Astrocyte (in vitro differentiated cells and primary cell): ENCODE measurements around the gene NCF4. TPM values are rescaled to one million over a fixed set of nuclear protein-coding genes. Genes with fewer than 3 reads are reported as not detected.
A peak's percentile ranks its signal among the peaks of the same experiment; 100 is the strongest.

ENCODE experiments used
- DNase-seq: peaks from one replicate; pipeline ENCODE4 v3.0.0-alpha.2; 2010; ENCODE audit warnings: low read depth
- FAIRE-seq: peaks from 2 replicates; lab custom pipeline; 2011; peaks lifted over from hg19 to GRCh38; lab: Jason Lieb, UNC
- H2AFZ ChIP-seq: 2 replicates; pipeline ENCODE4 v1.6.0; 2012; ENCODE audit warnings: low read depth, low read length, inconsistent platforms
- H3K27ac ChIP-seq: 2 replicates; pipeline ENCODE4 v1.5.1; 2011; ENCODE audit warnings: low read depth, low read length, inconsistent platforms
- H3K27me3 ChIP-seq: 2 replicates; pipeline ENCODE4 v1.6.0; 2011; ENCODE audit warnings: low read length, inconsistent platforms; ENCODE audit not compliant: insufficient read depth
- H3K36me3 ChIP-seq: 2 replicates; pipeline ENCODE4 v1.5.1; 2011; ENCODE audit warnings: low read length, inconsistent platforms; ENCODE audit not compliant: insufficient read depth
- H3K4me1 ChIP-seq: 2 replicates; pipeline ENCODE4 v1.5.1; 2011; ENCODE audit warnings: low read length, inconsistent platforms; ENCODE audit not compliant: insufficient read depth
- H3K4me2 ChIP-seq: 2 replicates; pipeline ENCODE4 v1.6.0; 2012; ENCODE audit warnings: low read length, inconsistent platforms
- H3K4me3 ChIP-seq: 2 replicates; pipeline ENCODE4 v1.5.1; 2011; ENCODE audit warnings: low read depth, mild to moderate bottlenecking, low read length, inconsistent platforms; ENCODE audit not compliant: insufficient read depth
- H3K79me2 ChIP-seq: 2 replicates; pipeline ENCODE4 v1.6.0; 2012; ENCODE audit warnings: mild to moderate bottlenecking, low read length, inconsistent platforms; ENCODE audit not compliant: insufficient read depth
- H3K9ac ChIP-seq: 2 replicates; pipeline ENCODE4 v1.6.0; 2012; ENCODE audit warnings: mild to moderate bottlenecking, low read length, inconsistent platforms
- H3K9me3 ChIP-seq: 2 replicates; pipeline ENCODE4 v1.5.1; 2012; ENCODE audit warnings: low read depth, mild to moderate bottlenecking, low read length, inconsistent platforms; ENCODE audit not compliant: insufficient read depth
- H4K20me1 ChIP-seq: 2 replicates; pipeline ENCODE4 v1.6.0; 2012; ENCODE audit warnings: low read length, inconsistent platforms; ENCODE audit not compliant: insufficient read depth
- H3K27ac Mint-ChIP-seq: one replicate; pipeline ENCODE4 v1.8.0; 2021; ENCODE audit warnings: mild to moderate bottlenecking, mixed read lengths; ENCODE audit not compliant: unreplicated experiment
- H3K27me3 Mint-ChIP-seq: one replicate; pipeline ENCODE4 v1.8.0; 2021; ENCODE audit warnings: low read depth, mixed read lengths; ENCODE audit not compliant: unreplicated experiment
- H3K36me3 Mint-ChIP-seq: one replicate; pipeline ENCODE4 v1.8.0; 2021; ENCODE audit warnings: low read depth, mixed read lengths; ENCODE audit not compliant: unreplicated experiment
- H3K4me1 Mint-ChIP-seq: one replicate; pipeline ENCODE4 v1.8.0; 2021; ENCODE audit warnings: low read depth, mixed read lengths; ENCODE audit not compliant: unreplicated experiment
- H3K4me3 Mint-ChIP-seq: one replicate; pipeline ENCODE4 v1.8.0; 2021; ENCODE audit warnings: mild to moderate bottlenecking, moderate library complexity, mixed read lengths; ENCODE audit not compliant: unreplicated experiment
- H3K9me3 Mint-ChIP-seq: one replicate; pipeline ENCODE4 v1.8.0; 2021; ENCODE audit warnings: mild to moderate bottlenecking, mixed read lengths; ENCODE audit not compliant: unreplicated experiment
- CTCF ChIP-seq: IDR thresholded peaks from 2 replicates; pipeline ENCODE4 v1.5.1; 2011; ENCODE audit warnings: low read depth, mild to moderate bottlenecking, inconsistent platforms, low read length, moderate library complexity; ENCODE audit not compliant: insufficient read depth
- EZH2 ChIP-seq: IDR thresholded peaks from 2 replicates; pipeline ENCODE4 v1.6.1; 2012; ENCODE audit warnings: mild to moderate bottlenecking, low read length, inconsistent platforms; ENCODE audit not compliant: insufficient read depth
- total RNA-seq: library from RNA; stranded (reverse); gene quantifications from 2 replicates; pipeline ENCODE4 v1.2.1, GENCODE V29; 2021

NCF4 gene
- total RNA-seq, 1 donor from 2014 or later, result not detected

GRCh38 chr22:36858156-36858555, 2.6 kb upstream of the NCF4 start:
- Histone ChIP-seq H3K4me1 (no peaks in the 10 kb centered on the region), H2AFZ (no peak overlapping the region), H3K79me2 (no peaks in the 10 kb centered on the region), H3K36me3 (no peaks in the 10 kb centered on the region), H3K27me3 (peaks cover 10% of the 10 kb centered on the region), H3K4me2 (no peak overlapping the region), H3K27ac (no peak overlapping the region), H4K20me1 (no peaks in the 10 kb centered on the region), H3K9ac (no peak overlapping the region), H3K4me3 (no peak overlapping the region), H3K9me3 (no peaks in the 10 kb centered on the region)
- no peaks in the 10 kb centered on the region for H3K36me3 Mint-ChIP-seq
- no peak overlapping the region for H3K4me3 Mint-ChIP-seq
- H3K9me3 Mint-ChIP-seq, result peaks cover under 1% of the 10 kb centered on the region
- TF ChIP-seq CTCF (no peak), EZH2 (no peak)
- H3K27ac Mint-ChIP-seq, result no peak overlapping the region
- no peaks in the 10 kb centered on the region for H3K4me1 Mint-ChIP-seq
- DNase-seq, result no peak
- no peak for FAIRE-seq
- peaks cover 30% of the 10 kb centered on the region for H3K27me3 Mint-ChIP-seq

- no peak for TF ChIP-seq EZH2
- TF ChIP-seq CTCF, result no peak
- H3K27ac Mint-ChIP-seq, result no peak overlapping the region
- H3K36me3 ChIP-seq, result no peaks in the 10 kb centered on the region
- DNase-seq (no peak), FAIRE-seq (no peak)
- H3K4me1 Mint-ChIP-seq, result no peaks in the 10 kb centered on the region
- H3K79me2 ChIP-seq, result no peaks in the 10 kb centered on the region
- H3K4me3 Mint-ChIP-seq, result peak overlapping the region; percentile 6
- no peaks in the 10 kb centered on the region for H3K9me3 Mint-ChIP-seq
- H3K4me2 ChIP-seq, result no peak overlapping the region
- H4K20me1 ChIP-seq, result no peaks in the 10 kb centered on the region
- peaks cover 30% of the 10 kb centered on the region for H3K27me3 Mint-ChIP-seq
- H3K36me3 Mint-ChIP-seq, result no peaks in the 10 kb centered on the region
- no peak overlapping the region for H3K9ac ChIP-seq
- H2AFZ ChIP-seq, result no peak overlapping the region
- H3K4me3 ChIP-seq, result no peak overlapping the region
- no peak overlapping the region for H3K27ac ChIP-seq
- no peaks in the 10 kb centered on the region for H3K4me1 ChIP-seq
- peaks cover 10% of the 10 kb centered on the region for H3K27me3 ChIP-seq
- H3K9me3 ChIP-seq, result no peaks in the 10 kb centered on the region
Observed at GRCh38 chr22:36858966-36859365, 1.8 kb upstream of the NCF4 start.

- Histone ChIP-seq H3K4me1 (no peaks in the 10 kb centered on the region), H2AFZ (no peak overlapping the region), H3K9ac (no peak overlapping the region), H3K27ac (no peak overlapping the region), H3K27me3 (peaks cover 10% of the 10 kb centered on the region), H3K4me3 (no peak overlapping the region), H3K79me2 (no peaks in the 10 kb centered on the region), H3K36me3 (no peaks in the 10 kb centered on the region), H3K9me3 (no peaks in the 10 kb centered on the region), H3K4me2 (no peak overlapping the region), H4K20me1 (no peaks in the 10 kb centered on the region)
- DNase-seq (no peak), FAIRE-seq (no peak)
- Mint-ChIP-seq H3K4me3 (no peak overlapping the region), H3K4me1 (peaks cover 4% of the 10 kb centered on the region), H3K27me3 (peaks cover 30% of the 10 kb centered on the region), H3K9me3 (no peaks in the 10 kb centered on the region), H3K36me3 (no peaks in the 10 kb centered on the region), H3K27ac (no peak overlapping the region)
- no peak for TF ChIP-seq CTCF
- TF ChIP-seq EZH2, result no peak
Observed at GRCh38 chr22:36860017-36860416, 789 bp upstream of the NCF4 start.
